KMS-11 (cell line): ENCODE data around the gene IFI27L2.

Source experiments
- H2AFZ ChIP-seq: fragments of 200-600 bp; sonication (generic); 2 replicates; pipeline ENCODE4 v1.6.1; 2016; ENCODE audit warnings: antibody characterized with exemption, mixed run types, low read depth
- H3K27ac ChIP-seq: fragments of 200-600 bp; sonication (generic); 2 replicates; pipeline ENCODE4 v1.6.1; 2016; ENCODE audit warnings: mild to moderate bottlenecking, mixed run types
- H3K27me3 ChIP-seq: fragments of 200-600 bp; sonication (generic); 2 replicates; pipeline ENCODE4 v1.6.1; 2017; ENCODE audit warnings: mild to moderate bottlenecking, low read depth, mixed run types, moderate library complexity; ENCODE audit not compliant: insufficient read depth
- H3K36me3 ChIP-seq: fragments of 200-600 bp; sonication (generic); 2 replicates; pipeline ENCODE4 v1.6.1; 2017; ENCODE audit warnings: mild to moderate bottlenecking, mixed run types; ENCODE audit not compliant: insufficient read depth
- H3K4me1 ChIP-seq: fragments of 200-600 bp; sonication (generic); 2 replicates; pipeline ENCODE4 v1.6.1; 2016; ENCODE audit warnings: mild to moderate bottlenecking, low read depth, mixed run types; ENCODE audit not compliant: poor library complexity, severe bottlenecking
- H3K4me2 ChIP-seq: fragments of 200-600 bp; sonication (generic); 2 replicates; pipeline ENCODE4 v1.7.0; 2016; ENCODE audit warnings: mild to moderate bottlenecking, mixed run types
- H3K4me3 ChIP-seq: fragments of 200-600 bp; sonication (generic); IDR thresholded peaks from 2 replicates; pipeline ENCODE4 v1.6.1; 2017; ENCODE audit warnings: low read depth, low read length, mixed read lengths; ENCODE audit not compliant: insufficient read depth
- H3K79me2 ChIP-seq: fragments of 200-600 bp; sonication (generic); 2 replicates; pipeline ENCODE4 v1.6.1; 2016; ENCODE audit warnings: low read depth, mixed run types; ENCODE audit not compliant: insufficient read depth
- H3K9ac ChIP-seq: fragments of 200-600 bp; sonication (generic); 2 replicates; pipeline ENCODE4 v1.6.1; 2016; ENCODE audit warnings: mild to moderate bottlenecking, mixed run types
- H4K20me1 ChIP-seq: fragments of 200-600 bp; sonication (generic); 2 replicates; pipeline ENCODE4 v1.6.1; 2016; ENCODE audit warnings: mild to moderate bottlenecking, mixed run types; ENCODE audit not compliant: insufficient read depth
- TF ChIP-seq, protein P1 (sequence below): fragments of 200-600 bp; sonication (generic); conservative IDR thresholded peaks from 2 replicates; pipeline ENCODE4 v1.6.1; 2017; ENCODE audit warnings: low read depth, mild to moderate bottlenecking, antibody characterized with exemption, low read length, moderate library complexity, mixed read lengths

The IFI27L2 gene

DNA sequence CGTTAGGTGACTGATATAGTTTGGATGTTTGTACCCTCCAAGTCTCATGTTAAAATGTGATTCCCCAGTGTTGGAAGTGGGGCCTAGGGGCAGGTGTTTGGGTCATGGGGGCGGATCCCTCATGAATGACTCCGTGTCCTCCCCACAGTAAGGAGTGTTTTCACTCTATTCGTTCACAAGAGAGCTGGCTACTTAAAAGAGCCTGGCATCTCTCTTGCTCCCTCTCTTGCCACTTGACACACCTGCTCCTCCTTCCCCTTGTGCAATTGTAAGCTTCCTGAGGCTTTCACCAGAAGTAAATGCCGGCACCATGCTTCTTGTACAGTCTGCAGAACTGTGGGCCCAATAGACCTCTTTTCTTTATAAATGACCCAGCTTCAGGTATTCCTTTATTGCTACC lies 2.6 kb downstream of the IFI27L2 start:
- no peak overlapping the region for H3K4me2 ChIP-seq
- H2AFZ ChIP-seq, result no peak overlapping the region
- no peaks in the 10 kb centered on the region for H3K36me3 ChIP-seq
- no peak overlapping the region for H3K27ac ChIP-seq
- no peaks in the 10 kb centered on the region for H3K79me2 ChIP-seq
- no peak overlapping the region for H3K4me3 ChIP-seq
- peaks cover 4% of the 10 kb centered on the region for H3K4me1 ChIP-seq
- H4K20me1 ChIP-seq, result no peaks in the 10 kb centered on the region
- TF ChIP-seq, protein P1, sequence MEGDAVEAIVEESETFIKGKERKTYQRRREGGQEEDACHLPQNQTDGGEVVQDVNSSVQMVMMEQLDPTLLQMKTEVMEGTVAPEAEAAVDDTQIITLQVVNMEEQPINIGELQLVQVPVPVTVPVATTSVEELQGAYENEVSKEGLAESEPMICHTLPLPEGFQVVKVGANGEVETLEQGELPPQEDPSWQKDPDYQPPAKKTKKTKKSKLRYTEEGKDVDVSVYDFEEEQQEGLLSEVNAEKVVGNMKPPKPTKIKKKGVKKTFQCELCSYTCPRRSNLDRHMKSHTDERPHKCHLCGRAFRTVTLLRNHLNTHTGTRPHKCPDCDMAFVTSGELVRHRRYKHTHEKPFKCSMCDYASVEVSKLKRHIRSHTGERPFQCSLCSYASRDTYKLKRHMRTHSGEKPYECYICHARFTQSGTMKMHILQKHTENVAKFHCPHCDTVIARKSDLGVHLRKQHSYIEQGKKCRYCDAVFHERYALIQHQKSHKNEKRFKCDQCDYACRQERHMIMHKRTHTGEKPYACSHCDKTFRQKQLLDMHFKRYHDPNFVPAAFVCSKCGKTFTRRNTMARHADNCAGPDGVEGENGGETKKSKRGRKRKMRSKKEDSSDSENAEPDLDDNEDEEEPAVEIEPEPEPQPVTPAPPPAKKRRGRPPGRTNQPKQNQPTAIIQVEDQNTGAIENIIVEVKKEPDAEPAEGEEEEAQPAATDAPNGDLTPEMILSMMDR, result no peak
- H3K27me3 ChIP-seq, result no peaks in the 10 kb centered on the region
- H3K9ac ChIP-seq, result no peak overlapping the region

DNA sequence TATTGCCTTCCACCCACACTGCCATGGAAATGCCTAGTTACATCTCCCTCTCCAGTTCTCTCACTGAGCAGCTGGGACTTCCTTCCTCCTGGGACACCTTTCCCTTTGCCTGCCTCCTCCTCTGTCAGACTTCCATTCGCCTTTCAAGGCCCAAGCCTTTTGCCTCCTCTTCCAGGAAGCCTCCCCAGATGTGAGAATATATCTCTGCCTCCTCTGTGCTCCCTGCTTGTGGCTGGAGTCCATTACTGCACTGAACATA lies 3.1 kb downstream of the IFI27L2 start:
- no peaks in the 10 kb centered on the region for H3K27me3 ChIP-seq
- H3K4me3 ChIP-seq, result no peak overlapping the region
- no peak overlapping the region for H2AFZ ChIP-seq
- H3K36me3 ChIP-seq, result no peaks in the 10 kb centered on the region
- TF ChIP-seq, protein P1, result no peak
- no peaks in the 10 kb centered on the region for H3K79me2 ChIP-seq
- no peaks in the 10 kb centered on the region for H4K20me1 ChIP-seq
- H3K9ac ChIP-seq, result no peak overlapping the region
- H3K4me1 ChIP-seq, result peaks cover 4% of the 10 kb centered on the region
- H3K4me2 ChIP-seq, result no peak overlapping the region
- H3K27ac ChIP-seq, result no peak overlapping the region

DNA sequence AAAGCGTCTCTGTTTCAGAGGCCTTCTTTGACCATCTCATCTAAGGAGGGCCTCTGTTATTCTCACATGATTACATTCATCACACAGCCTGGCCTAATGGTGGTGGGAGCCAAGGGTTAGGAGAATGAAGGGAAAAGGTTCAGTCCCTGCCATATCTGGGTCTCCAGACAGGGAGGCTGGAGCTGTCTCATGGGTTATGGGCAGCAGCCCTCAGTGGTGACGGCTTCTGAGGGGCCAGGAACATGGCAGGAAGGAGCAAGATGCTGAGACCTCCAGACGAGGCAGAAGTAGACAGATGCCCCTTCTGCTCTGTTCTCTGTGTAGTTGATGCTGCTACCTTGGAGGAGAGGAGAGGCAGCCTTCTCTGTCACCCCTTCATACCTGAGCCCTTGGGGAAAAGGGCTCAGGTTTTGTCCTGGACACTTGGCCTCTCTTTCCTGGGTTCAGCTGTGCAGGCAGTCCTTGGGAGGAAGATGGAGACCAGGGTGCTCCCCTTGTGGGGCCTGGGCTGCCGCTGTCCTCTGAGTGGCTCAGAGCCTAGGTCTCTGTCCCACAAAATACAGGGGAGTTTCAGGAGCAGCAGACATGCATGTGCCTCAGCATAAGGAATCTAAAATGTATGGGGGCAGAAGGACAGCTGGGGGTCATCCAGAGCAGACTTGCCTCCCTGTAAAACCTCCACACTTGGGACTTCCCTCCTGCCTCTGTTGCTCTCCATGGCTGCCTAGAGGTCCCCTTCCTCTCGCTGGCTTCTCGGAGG lies 3.6 kb downstream of the IFI27L2 start:
- no peak overlapping the region for H2AFZ ChIP-seq
- no peak overlapping the region for H3K4me2 ChIP-seq
- no peaks in the 10 kb centered on the region for H3K36me3 ChIP-seq
- H3K27ac ChIP-seq, result no peak overlapping the region
- no peak overlapping the region for H3K4me3 ChIP-seq
- H4K20me1 ChIP-seq, result no peaks in the 10 kb centered on the region
- H3K4me1 ChIP-seq, result peaks cover 4% of the 10 kb centered on the region
- H3K79me2 ChIP-seq, result no peaks in the 10 kb centered on the region
- TF ChIP-seq, protein P1, result no peak
- no peak overlapping the region for H3K9ac ChIP-seq
- H3K27me3 ChIP-seq, result no peaks in the 10 kb centered on the region

DNA sequence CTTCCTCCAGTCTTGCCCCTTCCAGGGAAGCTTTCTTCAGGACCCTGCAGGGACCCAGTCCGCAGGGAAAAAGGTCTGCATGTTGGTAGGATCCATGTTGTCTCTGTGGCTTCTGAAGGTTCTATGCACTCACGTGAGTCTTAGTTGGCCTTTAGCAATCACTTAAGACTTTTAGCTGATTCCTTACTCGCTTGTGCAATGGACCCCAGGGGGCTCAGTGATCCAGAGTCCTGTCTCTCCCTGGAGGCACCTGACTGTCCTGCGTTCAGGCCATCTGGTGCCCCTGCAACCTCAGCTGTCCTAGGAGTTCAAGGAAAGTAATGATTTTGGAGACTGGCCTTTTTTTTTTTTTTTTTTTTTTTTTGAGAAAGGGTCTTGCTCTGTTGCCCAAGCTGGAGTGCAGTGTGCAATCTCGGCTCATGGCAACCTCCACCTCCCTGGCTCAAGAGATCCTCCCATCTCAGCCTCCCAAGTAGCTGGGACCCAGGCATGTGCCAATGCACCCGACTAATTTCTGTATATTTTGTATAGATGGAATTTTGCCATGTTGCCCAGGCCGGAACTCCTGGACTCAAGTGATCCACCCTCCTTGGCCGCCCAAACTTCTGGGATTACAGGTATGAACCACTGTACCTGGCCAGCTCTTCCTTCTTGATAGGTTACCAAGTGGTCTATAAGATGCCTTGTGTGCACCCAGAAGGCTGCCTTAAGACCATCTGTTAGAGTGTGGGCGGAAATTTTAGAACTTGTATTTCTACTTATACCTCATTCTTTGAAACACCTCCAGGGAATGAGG lies 4.6 kb downstream of the IFI27L2 start:
- Histone ChIP-seq H4K20me1 (no peaks in the 10 kb centered on the region), H3K36me3 (no peaks in the 10 kb centered on the region), H2AFZ (no peak overlapping the region), H3K4me2 (no peak overlapping the region), H3K4me3 (no peak overlapping the region), H3K9ac (no peak overlapping the region), H3K4me1 (no peaks in the 10 kb centered on the region), H3K27me3 (no peaks in the 10 kb centered on the region), H3K79me2 (no peaks in the 10 kb centered on the region), H3K27ac (no peak overlapping the region)
- TF ChIP-seq, protein P1, result no peak
